Body of pancreas (tissue), 4 donors: ENCODE results near the gene RASGEF1C. TPM values are rescaled to one million over a fixed set of nuclear protein-coding genes. Genes with fewer than 3 reads are reported as not detected.

Experiments
- ATAC-seq: fragments of 150-250 bp; one replicate; pipeline ENCODE4 v1.9.1; 2016
- DNase-seq, 4 donors: peaks; one replicate each; pipeline ENCODE4 v3.0.0-alpha.2; 2019
- H3K27ac ChIP-seq, 4 donors: fragments of 200-600 bp; sonication (generic); 1 replicate in 3 of 4; 2 replicates in 1 of 4; pipeline versions ENCODE4 v1.5.1 to v1.6.1; 2016 to 2019; ENCODE audit warnings: mild to moderate bottlenecking in 1 of 4, mixed read lengths in 1 of 4, moderate library complexity in 1 of 4
- H3K27me3 ChIP-seq, 2 donors: fragments of 200-600 bp; sonication (generic); one replicate each; pipeline ENCODE4 v1.6.0; 2016; ENCODE audit warnings: mild to moderate bottlenecking in 1 of 2
- H3K36me3 ChIP-seq, 2 donors: fragments of 200-600 bp; sonication (generic); replicated peaks in 1 of 2; 2 replicates each; pipeline ENCODE4 v1.5.1; 2016; ENCODE audit warnings: low read depth in 2 of 2; ENCODE audit not compliant: insufficient read depth in 1 of 2
- H3K4me1 ChIP-seq: fragments of 200-600 bp; sonication (generic); one replicate; pipeline ENCODE4 v1.6.0; 2016
- H3K4me3 ChIP-seq, 2 donors: fragments of 200-600 bp; sonication (generic); 1 replicate in 1 of 2; 2 replicates in 1 of 2; pipeline ENCODE4 v1.5.1; 2016 to 2019
- H3K9me3 ChIP-seq, 3 donors: fragments of 200-600 bp; sonication (generic); 1 replicate in 2 of 3; 2 replicates in 1 of 3; pipeline ENCODE4 v1.5.1; 2016
- CTCF ChIP-seq, 7 experiments: fragments of 450-650 bp in 4 of 7; fragments of 200-600 bp in 3 of 7; sonication (generic) in 3 of 7; IDR thresholded peaks; one replicate each; pipeline ENCODE4 v1.5.1; 2016 to 2019; ENCODE audit warnings: antibody characterized with exemption in 7 of 7
- POLR2A ChIP-seq, 3 donors: fragments of 450-650 bp; IDR thresholded peaks; one replicate each; pipeline ENCODE4 v1.6.1; 2016; ENCODE audit warnings: antibody characterized with exemption in 3 of 3, mild to moderate bottlenecking in 2 of 3
- WGBS, 2 donors: methylation state at CpG; one replicate each; pipeline ENCODE4 v1.1.5; 2017; 5-methylcytosine and 5-hydroxymethylcytosine counted together
- intact Hi-C: fragments of 100-400 bp; cut with DNase I; formaldehyde crosslinking; loops from one replicate; pipeline ENCODE4 v1.15.1; 2023
- total RNA-seq, 2 donors: library from RNA; depleted of rRNA; stranded (reverse); fragments of >200 nt; gene quantifications; one replicate each; pipeline ENCODE4 v1.1.0, GENCODE V29; 2016

Gene RASGEF1C
- total RNA-seq, 2 donors from 2014 or later = not detected

DNA sequence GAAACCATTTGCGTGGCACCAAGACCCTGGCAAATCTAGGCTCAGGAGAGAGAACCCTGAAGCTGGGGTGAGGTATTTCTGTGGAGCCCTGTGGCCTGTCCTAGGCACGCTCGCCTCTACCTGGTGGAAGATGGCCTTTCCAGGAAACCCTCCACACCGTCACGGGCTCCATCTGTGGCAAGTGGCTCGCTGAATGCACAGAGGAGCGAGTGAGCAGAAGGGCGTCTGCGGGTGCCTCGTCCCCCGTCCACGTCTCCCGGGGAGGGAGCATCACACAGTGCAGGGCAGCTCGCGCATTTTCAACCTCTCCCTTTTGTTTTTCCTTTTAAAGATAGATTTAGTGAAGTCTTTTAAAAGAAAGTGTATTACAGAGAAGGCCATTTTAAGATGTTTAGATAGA is 25.3 kb upstream of the RASGEF1C start:
- no peaks in the 10 kb centered on the region for H3K9me3 ChIP-seq
- H3K27me3 ChIP-seq = no peaks in the 10 kb centered on the region
- no peak for DNase-seq
- H3K36me3 ChIP-seq = peaks cover 0 to 32% of the 10 kb centered on the region in 2 donors
- 91 to 92% methylated on average over 11 to 15 of the region's 15 CpGs for WGBS, 2 donors
- no peak overlapping the region for H3K4me3 ChIP-seq
- intact Hi-C loops = no loop called here
- no peak overlapping the region for H3K27ac ChIP-seq
- H3K4me1 ChIP-seq = no peaks in the 10 kb centered on the region
- TF ChIP-seq POLR2A (IDR thresholded peaks at IDR 0.05) (no peak), CTCF (IDR thresholded peaks at IDR 0.05) (no peak)
- no peak for ATAC-seq

DNA sequence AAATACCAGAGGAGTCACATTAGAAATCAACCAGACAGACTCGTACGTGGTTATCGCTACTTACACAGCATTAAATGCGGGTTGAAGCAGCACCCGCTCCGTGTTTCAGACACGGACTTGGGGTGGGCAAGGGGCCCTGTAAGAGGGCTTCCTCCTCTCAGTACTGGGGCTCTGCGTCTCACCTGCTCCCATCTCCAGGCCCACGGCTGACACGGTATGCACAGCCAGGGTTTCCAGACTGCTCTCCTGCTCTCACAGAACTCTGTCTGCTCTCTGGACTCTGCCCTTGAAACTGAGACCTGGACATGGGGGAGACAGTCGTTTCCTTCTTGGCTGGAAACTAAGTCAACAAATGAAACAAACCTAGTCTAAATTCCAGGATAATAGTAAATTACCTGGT is 24.7 kb upstream of the RASGEF1C start:
- DNase-seq (no peak), ATAC-seq (no peak)
- no peaks in the 10 kb centered on the region for H3K4me1 ChIP-seq
- H3K36me3 ChIP-seq = peaks cover 0 to 27% of the 10 kb centered on the region in 2 donors
- H3K4me3 ChIP-seq = no peak overlapping the region
- TF ChIP-seq CTCF (IDR thresholded peaks at IDR 0.05) (no peak), POLR2A (IDR thresholded peaks at IDR 0.05) (no peak)
- intact Hi-C loops = no loop called here
- 71 to 78% methylated on average over 11 of the region's 11 CpGs for WGBS, 2 donors
- no peaks in the 10 kb centered on the region for H3K27me3 ChIP-seq
- H3K27ac ChIP-seq = no peak overlapping the region
- H3K9me3 ChIP-seq = no peaks in the 10 kb centered on the region

GRCh38 chr5:180230017-180230416 is 21.0 kb upstream of the RASGEF1C start:
- peaks cover 0 to 9% of the 10 kb centered on the region in 2 donors for H3K36me3 ChIP-seq
- DNase-seq (no peak), ATAC-seq (no peak)
- H3K4me1 ChIP-seq = no peaks in the 10 kb centered on the region
- H3K27me3 ChIP-seq = no peaks in the 10 kb centered on the region
- no peak for TF ChIP-seq POLR2A (IDR thresholded peaks at IDR 0.05)
- no peak for TF ChIP-seq CTCF (IDR thresholded peaks at IDR 0.05)
- H3K9me3 ChIP-seq = peaks cover 0 to 17% (median 0%) of the 10 kb centered on the region in 3 donors
- H3K27ac ChIP-seq = no peak overlapping the region
- intact Hi-C loops = no loop called here
- WGBS, 2 donors = 87 to 95% methylated on average over 6 to 7 of the region's 7 CpGs
- no peak overlapping the region for H3K4me3 ChIP-seq

- H3K4me1 ChIP-seq = no peaks in the 10 kb centered on the region
- intact Hi-C loops = no loop called here
- no peak overlapping the region for H3K4me3 ChIP-seq
- peaks cover 0 to 59% (median 0%) of the 10 kb centered on the region in 3 donors for H3K9me3 ChIP-seq
- DNase-seq (no peak), ATAC-seq (no peak)
- WGBS, 2 donors = 93 to 97% methylated on average over 9 to 11 of the region's 11 CpGs
- no peaks in the 10 kb centered on the region for H3K36me3 ChIP-seq
- no peaks in the 10 kb centered on the region for H3K27me3 ChIP-seq
- H3K27ac ChIP-seq = no peak overlapping the region
- no peak for TF ChIP-seq POLR2A (IDR thresholded peaks at IDR 0.05)
- TF ChIP-seq CTCF (IDR thresholded peaks at IDR 0.05) = no peak
Observed at GRCh38 chr5:180222056-180222455, 13.0 kb upstream of the RASGEF1C start.

DNA sequence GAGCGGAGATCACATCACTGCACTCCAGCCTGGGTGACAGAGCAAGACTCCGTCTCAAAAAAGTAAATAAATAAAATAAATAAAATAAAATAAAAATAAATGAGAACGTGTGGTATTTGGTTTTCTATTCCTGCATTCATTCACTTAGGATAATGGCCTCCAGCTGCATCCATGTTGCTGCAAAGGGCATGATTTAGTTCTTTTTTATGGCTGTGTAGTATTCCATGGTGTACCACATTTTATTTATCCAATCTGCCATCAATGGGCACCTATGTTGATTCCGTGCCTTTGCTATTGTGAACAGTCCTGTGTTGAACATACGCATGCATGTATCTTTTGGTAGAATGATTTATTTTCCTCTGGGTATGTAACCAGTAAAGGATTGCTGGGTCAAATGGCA is 8.8 kb upstream of the RASGEF1C start:
- ATAC-seq (no peak), DNase-seq (no peak)
- TF ChIP-seq POLR2A (IDR thresholded peaks at IDR 0.05) = no peak
- TF ChIP-seq CTCF (IDR thresholded peaks at IDR 0.05) = no peak
- Histone ChIP-seq H3K36me3 (no peaks in the 10 kb centered on the region), H3K4me1 (no peaks in the 10 kb centered on the region), H3K4me3 (no peak overlapping the region), H3K27ac (no peak overlapping the region), H3K9me3 (peaks cover 0 to 42% (median 0%) of the 10 kb centered on the region in 3 donors), H3K27me3 (no peaks in the 10 kb centered on the region)
- WGBS, 2 donors = 91 to 93% methylated on average over 5 of the region's 5 CpGs
- intact Hi-C loops = no loop called here
